Subcutaneous adipose tissue (tissue), 4 donors: ENCODE measurements around the gene KRTAP10-10. TPM values are rescaled to one million over a fixed set of nuclear protein-coding genes. Genes with fewer than 3 reads are reported as not detected.

Experiments
- total RNA-seq, 4 donors: library from RNA; depleted of rRNA; stranded (reverse); fragments of >200 nt; gene quantifications; one replicate each; pipeline ENCODE4 v1.1.0, GENCODE V29; 2016
- TF ChIP-seq, protein P1 (sequence below): fragments of 450-650 bp; IDR thresholded peaks from one replicate; pipeline ENCODE4 v1.5.1; 2016; ENCODE audit warnings: low read depth, mild to moderate bottlenecking, control low read depth, antibody characterized with exemption, moderate library complexity

The KRTAP10-10 gene
- total RNA-seq, 4 donors from 2014 or later = not detected

DNA sequence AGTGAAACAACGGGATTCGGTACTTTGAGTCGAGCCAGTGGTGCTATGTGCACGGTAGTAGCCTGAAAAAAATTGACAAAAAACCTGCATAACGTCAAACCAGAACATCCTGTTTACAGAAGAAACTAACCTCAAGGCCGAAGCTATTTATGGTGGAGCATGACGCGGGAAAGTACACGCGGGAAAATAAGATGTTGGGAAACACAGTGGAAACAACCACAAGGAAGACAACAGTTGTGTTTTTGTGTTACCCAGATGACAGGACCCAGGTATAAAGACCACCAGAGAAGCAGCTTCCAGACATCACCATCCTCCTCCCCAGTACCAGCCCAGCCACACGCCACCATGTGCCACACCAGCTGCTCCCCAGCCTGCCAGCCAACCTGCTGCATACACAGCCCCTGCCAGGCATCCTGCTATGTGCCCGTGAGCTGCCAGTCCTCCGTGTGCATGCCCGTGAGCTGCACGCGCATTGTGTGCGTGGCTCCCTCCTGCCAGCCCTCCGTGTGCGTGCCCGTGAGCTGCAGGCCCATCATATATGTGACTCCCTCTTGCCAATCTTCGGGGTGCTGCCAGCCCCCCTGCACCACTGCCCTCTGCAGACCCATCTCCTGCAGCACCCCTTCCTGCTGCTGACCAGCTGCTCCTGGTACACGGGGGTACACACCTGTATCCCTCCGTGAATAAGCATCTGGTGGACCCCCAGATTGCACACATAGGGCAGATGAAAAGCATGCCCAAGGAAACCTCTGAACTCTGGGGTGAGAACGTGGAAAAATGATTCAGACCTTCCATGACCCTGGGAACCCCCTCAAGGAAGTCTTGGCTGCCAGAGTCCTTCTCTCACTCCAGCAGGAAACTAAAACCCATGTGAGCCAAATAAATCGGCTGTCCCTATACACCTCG, 20.7 kb downstream of the KRTAP10-10 start, which contains the start of gene KRTAP12-3:
Gene KRTAP12-3 (plus strand): TSS at position 298 of the 906 bp plus-strand sequence. CDS start 48 bp downstream, at position 346.
- TF ChIP-seq, protein P1, sequence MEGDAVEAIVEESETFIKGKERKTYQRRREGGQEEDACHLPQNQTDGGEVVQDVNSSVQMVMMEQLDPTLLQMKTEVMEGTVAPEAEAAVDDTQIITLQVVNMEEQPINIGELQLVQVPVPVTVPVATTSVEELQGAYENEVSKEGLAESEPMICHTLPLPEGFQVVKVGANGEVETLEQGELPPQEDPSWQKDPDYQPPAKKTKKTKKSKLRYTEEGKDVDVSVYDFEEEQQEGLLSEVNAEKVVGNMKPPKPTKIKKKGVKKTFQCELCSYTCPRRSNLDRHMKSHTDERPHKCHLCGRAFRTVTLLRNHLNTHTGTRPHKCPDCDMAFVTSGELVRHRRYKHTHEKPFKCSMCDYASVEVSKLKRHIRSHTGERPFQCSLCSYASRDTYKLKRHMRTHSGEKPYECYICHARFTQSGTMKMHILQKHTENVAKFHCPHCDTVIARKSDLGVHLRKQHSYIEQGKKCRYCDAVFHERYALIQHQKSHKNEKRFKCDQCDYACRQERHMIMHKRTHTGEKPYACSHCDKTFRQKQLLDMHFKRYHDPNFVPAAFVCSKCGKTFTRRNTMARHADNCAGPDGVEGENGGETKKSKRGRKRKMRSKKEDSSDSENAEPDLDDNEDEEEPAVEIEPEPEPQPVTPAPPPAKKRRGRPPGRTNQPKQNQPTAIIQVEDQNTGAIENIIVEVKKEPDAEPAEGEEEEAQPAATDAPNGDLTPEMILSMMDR = no peak

DNA sequence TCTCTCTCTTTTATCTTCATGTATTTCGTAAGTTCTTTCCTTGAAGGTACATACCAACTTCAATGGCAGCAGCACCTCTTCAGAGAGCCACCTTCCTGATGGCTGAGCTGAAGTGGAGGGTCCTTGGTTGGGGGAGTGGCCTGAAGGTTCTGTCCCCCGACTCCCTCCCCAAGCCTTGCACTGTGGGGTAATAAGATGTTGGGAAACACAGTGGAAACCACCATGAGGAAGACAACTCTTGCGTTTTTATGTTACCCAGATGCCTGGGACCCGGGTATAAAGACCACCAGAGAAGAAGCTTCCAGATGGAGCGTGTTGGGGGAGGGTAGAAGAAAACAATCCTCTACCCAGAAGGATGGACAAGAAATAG, 21.4 kb downstream of the KRTAP10-10 start:
- TF ChIP-seq, protein P1 = no peak

DNA sequence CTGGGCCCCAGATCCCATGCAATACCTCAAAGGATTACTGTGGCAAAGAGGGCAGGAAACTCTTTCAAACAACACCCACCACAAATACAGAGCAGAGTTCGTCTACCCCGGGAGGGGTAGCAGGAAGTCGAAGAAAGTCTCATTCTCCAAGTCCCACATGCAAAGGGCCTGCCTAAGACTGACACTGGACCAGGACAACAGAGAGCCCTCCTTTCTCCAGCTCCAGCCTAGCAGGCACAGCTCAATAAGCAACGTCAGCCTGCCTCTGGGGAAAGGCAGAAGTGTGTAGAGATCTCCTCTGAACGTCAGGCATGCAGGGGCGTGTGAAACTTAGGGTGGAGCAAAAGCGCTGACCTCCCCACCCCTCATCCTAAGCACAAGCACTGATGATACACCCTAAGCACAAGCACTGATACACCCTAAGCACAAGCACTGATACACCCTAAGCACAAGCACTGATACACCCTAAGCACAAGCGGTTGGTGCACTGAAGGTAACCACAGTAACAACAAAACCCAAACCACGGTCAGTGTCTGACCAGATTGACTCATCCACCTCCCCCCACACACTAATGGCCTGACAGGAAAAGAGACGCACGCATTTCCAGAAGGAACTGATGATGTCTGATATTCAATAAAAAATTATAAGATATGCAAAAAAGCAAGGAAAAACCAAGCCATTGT, 21.9 kb downstream of the KRTAP10-10 start:
- TF ChIP-seq, protein P1 = no peak

DNA sequence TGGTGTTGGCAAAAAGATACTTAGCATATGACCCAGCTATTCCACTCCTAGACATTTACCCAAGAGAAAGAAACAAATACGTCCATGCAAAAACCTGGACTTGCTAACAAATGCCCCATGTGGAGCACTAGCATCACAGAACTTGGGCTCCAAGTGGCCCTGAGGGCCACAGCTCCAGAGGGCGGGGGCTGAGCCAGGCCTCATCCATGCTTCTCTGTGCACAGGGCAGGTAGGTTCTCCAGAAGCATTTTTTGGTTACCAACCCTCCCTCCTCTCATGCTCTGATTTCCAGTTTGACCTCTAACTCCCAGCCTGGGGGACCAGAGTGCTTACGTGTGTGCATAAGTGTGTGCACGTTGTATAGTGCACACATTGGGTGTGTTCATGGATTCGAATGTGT, 27.5 kb downstream of the KRTAP10-10 start:
- TF ChIP-seq, protein P1 = no peak

DNA sequence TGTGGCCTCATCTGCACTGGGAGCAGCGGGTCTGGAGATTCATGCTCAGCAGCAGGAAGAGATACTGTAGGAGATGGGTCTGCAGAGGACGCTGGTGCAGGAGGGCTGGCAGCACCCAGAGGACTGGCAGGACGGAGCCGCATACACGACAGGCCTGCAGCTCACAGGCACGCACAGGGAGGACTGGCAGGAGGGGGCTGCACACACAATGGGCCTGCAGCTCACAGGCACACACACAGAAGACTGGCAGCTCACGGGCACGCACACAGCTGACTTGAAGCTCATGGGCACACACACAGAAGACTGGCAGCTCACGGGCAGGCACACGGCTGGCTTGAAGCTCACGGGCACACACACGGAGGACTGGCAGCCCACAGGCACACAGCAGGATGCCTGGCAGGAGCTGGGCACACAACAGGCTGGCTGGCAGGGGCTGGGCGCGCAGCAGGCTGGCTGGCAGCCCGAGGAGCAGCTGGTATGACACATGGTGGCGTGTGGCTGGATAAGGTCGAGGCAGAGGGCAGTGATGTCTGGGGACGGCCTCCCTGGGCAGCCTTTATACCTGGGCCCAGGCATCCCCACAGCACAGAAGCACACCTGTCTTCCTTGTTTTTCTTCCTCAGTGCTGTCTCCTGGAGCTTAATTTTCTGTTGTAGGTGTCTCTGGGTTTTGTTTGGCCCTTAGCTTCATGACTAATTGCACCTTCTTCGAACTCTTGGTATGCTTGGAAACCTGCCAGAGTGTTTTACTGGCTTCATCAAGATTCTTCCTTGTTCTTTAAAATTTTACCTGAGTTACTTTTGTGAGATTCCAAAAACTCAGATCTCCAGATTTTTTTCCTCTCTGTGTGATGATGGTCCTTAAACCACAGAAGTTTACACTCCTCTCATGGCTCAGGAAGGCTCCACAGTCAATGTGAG, 29.5 kb downstream of the KRTAP10-10 start, which contains the start of gene KRTAP12-2:
Gene KRTAP12-2 (minus strand): TSS at position 527 of the 920 bp plus-strand sequence. CDS start 41 bp downstream, at position 486.
- TF ChIP-seq, protein P1 = no peak

DNA sequence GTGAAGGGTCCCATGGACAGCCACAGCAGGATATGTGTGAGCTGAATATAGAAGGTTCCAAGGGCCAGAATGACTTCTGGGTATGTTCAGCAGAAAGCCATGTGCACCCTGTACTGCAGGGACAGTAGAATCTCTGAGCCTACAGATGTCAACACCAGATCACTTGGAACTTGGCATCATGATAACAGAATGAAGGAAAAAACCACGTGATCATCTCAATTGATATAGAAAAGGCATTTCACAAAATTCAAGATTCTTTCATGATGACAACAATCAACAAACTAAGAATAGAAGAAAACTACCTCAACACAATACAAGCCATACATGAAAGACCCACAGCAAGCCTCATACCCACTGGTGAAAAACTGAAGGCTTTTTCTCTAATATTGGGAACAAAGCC, 30.5 kb downstream of the KRTAP10-10 start:
- TF ChIP-seq, protein P1 = no peak
